NCI-H1694 (cell line): ENCODE measurements around the gene FBL.

Source experiments
- DNase-seq: peaks from one replicate; lab custom pipeline; 2025; lab: John Stamatoyannopoulos, UW

The FBL gene

DNA sequence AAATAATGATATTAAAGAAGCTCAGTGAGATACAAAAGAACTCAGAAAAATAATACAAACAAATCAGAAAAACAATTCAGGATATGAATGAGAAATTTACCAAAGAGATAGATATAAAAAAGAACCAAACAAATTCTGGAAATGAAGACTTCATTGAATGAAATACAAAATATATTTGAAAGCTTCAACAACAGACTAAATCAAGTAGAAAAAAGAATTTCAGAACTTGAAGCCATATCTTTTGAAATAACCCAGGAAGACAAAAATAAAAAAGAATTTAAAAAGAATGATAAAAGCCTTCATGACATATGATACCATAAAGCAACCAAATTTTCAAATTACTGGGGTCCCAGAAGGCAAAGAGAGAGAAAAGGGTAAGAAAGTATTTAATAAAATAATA lies 57.9 kb downstream of the FBL start:
- DNase-seq, result no peak
